Nephron progenitor cell (in vitro differentiated cells): ENCODE measurements around the gene ACACA.

Experiments
- DNase-seq: peaks from one replicate; pipeline ENCODE4 v3.0.0; 2021
- H3K27ac Mint-ChIP-seq: 2 replicates; pipeline ENCODE4 v1.8.0; 2021; ENCODE audit warnings: mild to moderate bottlenecking, moderate library complexity, mixed read lengths
- H3K27me3 Mint-ChIP-seq: 2 replicates; pipeline ENCODE4 v1.8.0; 2021; ENCODE audit warnings: mild to moderate bottlenecking, low read depth, mixed read lengths; ENCODE audit not compliant: poor library complexity
- H3K36me3 Mint-ChIP-seq: 2 replicates; pipeline ENCODE4 v1.8.0; 2021; ENCODE audit warnings: low read depth, mixed read lengths
- H3K4me1 Mint-ChIP-seq: 2 replicates; pipeline ENCODE4 v1.8.0; 2021; ENCODE audit warnings: mixed read lengths
- H3K4me3 Mint-ChIP-seq: 2 replicates; pipeline ENCODE4 v1.8.0; 2021; ENCODE audit warnings: mild to moderate bottlenecking, moderate library complexity, mixed read lengths
- H3K9me3 Mint-ChIP-seq: 2 replicates; pipeline ENCODE4 v1.8.0; 2021; ENCODE audit warnings: mild to moderate bottlenecking, moderate library complexity, mixed read lengths
- CTCF ChIP-seq: fragments of 200-600 bp; sonication (generic); IDR thresholded peaks from 2 replicates; pipeline ENCODE4 v1.5.0; 2021; ENCODE audit warnings: antibody characterized with exemption

Gene ACACA

DNA sequence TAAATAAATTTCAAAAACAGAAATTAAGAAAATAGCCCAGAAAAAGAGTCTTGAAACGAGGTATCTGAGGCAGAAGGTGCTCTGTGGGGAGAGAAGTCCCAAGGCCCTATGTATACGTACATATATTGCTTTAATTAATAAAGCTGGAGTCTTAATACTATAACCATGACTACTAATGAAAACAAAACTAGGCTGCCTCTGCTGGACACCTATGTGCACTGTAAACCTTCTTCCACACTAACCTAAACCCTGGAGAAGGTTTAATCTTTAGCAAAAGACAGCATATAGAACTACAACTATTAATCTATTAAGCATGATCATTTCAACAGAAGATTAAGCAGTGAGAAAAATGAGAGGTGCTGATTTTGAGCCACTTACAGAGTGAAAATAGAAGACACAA lies 184.8 kb downstream of the ACACA start:
- TF ChIP-seq CTCF, result no peak
- Mint-ChIP-seq H3K9me3 (no peaks in the 10 kb centered on the region), H3K27me3 (no peaks in the 10 kb centered on the region), H3K36me3 (peaks cover 23% of the 10 kb centered on the region), H3K4me3 (no peak overlapping the region), H3K4me1 (peaks cover 28% of the 10 kb centered on the region), H3K27ac (no peak overlapping the region)
- DNase-seq, result no peak

GRCh38 chr17:37220607-37220953 lies 186.1 kb downstream of the ACACA start:
- Mint-ChIP-seq H3K27ac (peak overlapping the region; percentile 3), H3K36me3 (peaks cover 31% of the 10 kb centered on the region)
- DNase-seq, result peak; percentile 34

DNA sequence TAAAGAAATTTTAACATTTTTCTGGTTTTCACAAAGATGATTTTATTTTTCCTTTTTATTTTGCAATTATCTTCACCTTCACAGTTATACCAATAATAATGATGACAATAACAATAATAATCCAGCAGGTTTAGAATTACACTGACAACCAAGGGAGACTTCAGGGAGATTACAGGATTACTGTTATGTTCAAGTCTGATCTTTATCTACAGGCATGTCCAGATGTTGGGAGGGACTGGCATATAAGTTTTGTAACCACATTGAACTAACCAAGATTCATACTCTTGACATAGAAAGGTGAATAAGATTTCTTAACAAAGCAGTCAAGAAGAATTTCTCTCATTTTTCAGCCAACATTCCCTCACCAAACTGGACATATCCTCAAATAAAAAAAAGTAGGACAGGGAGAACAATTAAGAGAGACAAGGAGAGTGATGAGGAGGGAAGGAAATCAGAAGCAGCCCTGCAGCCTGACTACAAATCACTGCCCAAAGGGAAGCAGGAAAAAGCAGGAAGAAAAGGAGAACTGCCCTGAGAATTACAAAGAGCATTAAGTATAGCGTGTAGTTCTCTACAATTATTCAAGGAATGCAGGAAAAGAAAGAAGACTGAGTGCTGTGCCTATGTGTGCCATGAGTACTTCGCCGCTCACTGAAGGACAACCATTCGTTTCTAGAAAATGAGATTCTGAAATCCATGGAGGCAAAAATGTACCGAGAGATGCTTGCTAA lies 186.6 kb downstream of the ACACA start:
- Mint-ChIP-seq H3K4me1 (peaks cover 13% of the 10 kb centered on the region), H3K27ac (peak overlapping the region; percentile 18), H3K4me3 (no peak overlapping the region)

More at GRCh38 chr17:37220607-37220953, 186.1 kb downstream of the ACACA start:
- Mint-ChIP-seq H3K4me3 (no peak overlapping the region), H3K9me3 (no peaks in the 10 kb centered on the region), H3K4me1 (peaks cover 19% of the 10 kb centered on the region), H3K27me3 (no peaks in the 10 kb centered on the region)
- TF ChIP-seq CTCF, result peak; percentile 51

DNA sequence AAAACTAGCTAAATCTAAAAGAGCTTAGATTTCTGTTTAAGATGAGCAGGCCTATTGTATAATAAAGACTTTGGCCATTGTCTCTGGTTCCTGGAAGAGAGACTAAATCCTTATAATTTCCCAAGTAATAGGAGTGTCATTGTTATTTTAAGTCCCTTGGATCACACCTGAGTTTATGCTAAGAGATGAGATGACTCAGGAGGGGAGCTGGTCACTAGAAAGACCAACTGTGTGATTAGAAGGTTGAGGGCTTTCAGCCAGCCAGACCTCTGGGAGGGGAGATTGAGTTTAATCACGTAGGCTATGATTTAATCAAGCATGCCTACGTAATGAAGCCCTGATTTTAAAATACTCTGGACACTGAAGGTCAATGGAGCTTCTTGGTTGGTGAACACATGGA lies 187.8 kb downstream of the ACACA start:
- TF ChIP-seq CTCF, result no peak

More for the DNA sequence above, 186.6 kb downstream of the ACACA start:
- TF ChIP-seq CTCF, result no peak
- H3K27me3 Mint-ChIP-seq, result no peaks in the 10 kb centered on the region
- no peaks in the 10 kb centered on the region for H3K9me3 Mint-ChIP-seq
- H3K36me3 Mint-ChIP-seq, result peaks cover 31% of the 10 kb centered on the region
- no peak for DNase-seq

DNA sequence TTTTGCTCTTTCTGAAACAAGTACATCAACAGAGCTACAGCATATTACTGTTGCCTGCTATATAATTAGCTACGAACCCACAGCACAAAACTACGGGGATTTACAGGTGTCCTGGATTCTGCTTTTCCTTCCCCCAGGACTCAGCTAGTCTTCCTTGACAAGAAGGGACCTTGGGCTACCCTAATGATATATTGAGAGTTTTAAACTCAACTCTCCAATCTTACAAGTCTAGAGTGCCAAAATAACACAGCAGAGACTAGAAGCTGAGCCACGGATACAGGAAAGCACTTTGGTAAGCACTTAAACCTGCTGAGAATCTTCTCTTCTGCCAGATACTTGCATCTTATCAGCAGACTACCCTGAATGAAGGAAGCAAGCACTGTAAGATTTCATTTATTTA lies 192.2 kb downstream of the ACACA start:
- Mint-ChIP-seq H3K9me3 (no peaks in the 10 kb centered on the region), H3K36me3 (peaks cover 34% of the 10 kb centered on the region), H3K27me3 (no peaks in the 10 kb centered on the region), H3K4me3 (no peak overlapping the region), H3K4me1 (peaks cover 9% of the 10 kb centered on the region), H3K27ac (peak overlapping the region; percentile 43)
- TF ChIP-seq CTCF, result no peak
- no peak for DNase-seq

More for the DNA sequence above, 187.8 kb downstream of the ACACA start:
- DNase-seq, result no peak
- Mint-ChIP-seq H3K27me3 (no peaks in the 10 kb centered on the region), H3K9me3 (no peaks in the 10 kb centered on the region), H3K36me3 (peaks cover 31% of the 10 kb centered on the region), H3K4me3 (no peak overlapping the region), H3K27ac (peak overlapping the region; percentile 51), H3K4me1 (peaks cover 16% of the 10 kb centered on the region)

- no peak for TF ChIP-seq CTCF
- no peak overlapping the region for H3K4me3 Mint-ChIP-seq
- no peaks in the 10 kb centered on the region for H3K27me3 Mint-ChIP-seq
- no peaks in the 10 kb centered on the region for H3K9me3 Mint-ChIP-seq
- no peak for DNase-seq
- peaks cover 33% of the 10 kb centered on the region for H3K36me3 Mint-ChIP-seq
- peak overlapping the region; percentile 43 for H3K27ac Mint-ChIP-seq
- peaks cover 9% of the 10 kb centered on the region for H3K4me1 Mint-ChIP-seq
Measured at GRCh38 chr17:37213927-37214326, 192.7 kb downstream of the ACACA start.
